ENCODE results near the gene C22orf15. TPM values are rescaled to one million over a fixed set of nuclear protein-coding genes. Genes with fewer than 3 reads are reported as not detected.

Gene C22orf15
- total RNA-seq, 1 donor from 2014 or later: not detected

GRCh38 chr22:23774114-23774921 is 11.5 kb downstream of the C22orf15 start:
- TF ChIP-seq, protein P1, sequence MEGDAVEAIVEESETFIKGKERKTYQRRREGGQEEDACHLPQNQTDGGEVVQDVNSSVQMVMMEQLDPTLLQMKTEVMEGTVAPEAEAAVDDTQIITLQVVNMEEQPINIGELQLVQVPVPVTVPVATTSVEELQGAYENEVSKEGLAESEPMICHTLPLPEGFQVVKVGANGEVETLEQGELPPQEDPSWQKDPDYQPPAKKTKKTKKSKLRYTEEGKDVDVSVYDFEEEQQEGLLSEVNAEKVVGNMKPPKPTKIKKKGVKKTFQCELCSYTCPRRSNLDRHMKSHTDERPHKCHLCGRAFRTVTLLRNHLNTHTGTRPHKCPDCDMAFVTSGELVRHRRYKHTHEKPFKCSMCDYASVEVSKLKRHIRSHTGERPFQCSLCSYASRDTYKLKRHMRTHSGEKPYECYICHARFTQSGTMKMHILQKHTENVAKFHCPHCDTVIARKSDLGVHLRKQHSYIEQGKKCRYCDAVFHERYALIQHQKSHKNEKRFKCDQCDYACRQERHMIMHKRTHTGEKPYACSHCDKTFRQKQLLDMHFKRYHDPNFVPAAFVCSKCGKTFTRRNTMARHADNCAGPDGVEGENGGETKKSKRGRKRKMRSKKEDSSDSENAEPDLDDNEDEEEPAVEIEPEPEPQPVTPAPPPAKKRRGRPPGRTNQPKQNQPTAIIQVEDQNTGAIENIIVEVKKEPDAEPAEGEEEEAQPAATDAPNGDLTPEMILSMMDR (IDR thresholded peaks at IDR 0.05; ENCODE audit: borderline replicate concordance): no peak
- Histone ChIP-seq H3K4me3 (peak overlapping the region; percentile 70), H3K27ac (replicated peaks) (peak overlapping the region; percentile 83), H3K27me3 (ENCODE audit: low read depth) (no peaks in the 10 kb centered on the region), H3K4me1 (peaks cover 71% of the 10 kb centered on the region), H3K9me3 (replicated peaks) (no peaks in the 10 kb centered on the region), H3K36me3 (peaks cover 4% of the 10 kb centered on the region)
- DNase-seq: no peak
- intact Hi-C loops (cut with micrococcal nuclease): loop anchor here (5.0 kb wide), 1 partner anchor 73 kb away; no protein-coding TSS in a partner anchor

GRCh38 chr22:23774922-23775436 is 12.2 kb downstream of the C22orf15 start:
- TF ChIP-seq, protein P1 (IDR thresholded peaks at IDR 0.05; ENCODE audit: borderline replicate concordance): no peak
- Histone ChIP-seq H3K4me3 (no peak overlapping the region), H3K36me3 (peaks cover 7% of the 10 kb centered on the region), H3K4me1 (peaks cover 69% of the 10 kb centered on the region), H3K9me3 (replicated peaks) (no peaks in the 10 kb centered on the region), H3K27ac (replicated peaks) (no peak overlapping the region), H3K27me3 (ENCODE audit: low read depth) (no peaks in the 10 kb centered on the region)
- intact Hi-C loops (cut with micrococcal nuclease): loop anchor here (5.0 kb wide), 1 partner anchor 72 kb away; no protein-coding TSS in a partner anchor
- DNase-seq: no peak

DNA sequence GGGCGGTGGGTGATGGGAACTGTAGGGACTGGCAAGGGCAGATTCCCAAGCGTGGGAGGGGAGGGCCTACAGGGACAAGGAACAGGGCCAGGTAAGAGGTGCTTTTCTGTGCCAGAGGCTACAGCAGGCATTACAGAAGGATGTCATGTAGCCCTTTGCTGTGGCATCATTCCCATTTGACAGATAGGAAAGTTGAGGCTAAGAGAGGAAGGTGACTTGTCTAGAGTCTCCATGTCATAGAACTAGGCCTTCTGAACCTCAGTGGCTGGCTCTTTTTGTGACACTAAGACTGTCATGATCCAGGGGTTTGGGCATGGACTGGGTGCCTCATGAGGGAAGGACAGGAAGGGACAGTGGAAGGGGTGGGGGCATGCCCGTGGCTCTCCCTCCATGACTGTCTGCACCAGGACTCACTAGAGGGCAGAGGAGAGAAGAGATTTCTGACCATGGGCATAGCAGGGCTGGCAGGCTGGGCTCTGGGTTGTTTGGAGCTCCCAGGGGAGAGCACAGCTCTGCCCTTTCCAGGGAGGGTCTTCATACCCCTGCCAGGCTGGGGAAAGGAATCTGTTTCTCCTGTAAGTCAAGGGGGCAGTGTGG is 13.1 kb downstream of the C22orf15 start:
- no peak overlapping the region for H3K4me3 ChIP-seq
- TF ChIP-seq, protein P1 (IDR thresholded peaks at IDR 0.05; ENCODE audit: borderline replicate concordance): no peak
- DNase-seq: no peak
- intact Hi-C loops (cut with micrococcal nuclease): no loop called here
- H3K36me3 ChIP-seq: peaks cover 7% of the 10 kb centered on the region
- no peaks in the 10 kb centered on the region for H3K9me3 ChIP-seq (replicated peaks)
- peak overlapping the region; percentile 19 for H3K27ac ChIP-seq (replicated peaks)
- H3K4me1 ChIP-seq: peaks cover 66% of the 10 kb centered on the region
- no peaks in the 10 kb centered on the region for H3K27me3 ChIP-seq (ENCODE audit: low read depth)

DNA sequence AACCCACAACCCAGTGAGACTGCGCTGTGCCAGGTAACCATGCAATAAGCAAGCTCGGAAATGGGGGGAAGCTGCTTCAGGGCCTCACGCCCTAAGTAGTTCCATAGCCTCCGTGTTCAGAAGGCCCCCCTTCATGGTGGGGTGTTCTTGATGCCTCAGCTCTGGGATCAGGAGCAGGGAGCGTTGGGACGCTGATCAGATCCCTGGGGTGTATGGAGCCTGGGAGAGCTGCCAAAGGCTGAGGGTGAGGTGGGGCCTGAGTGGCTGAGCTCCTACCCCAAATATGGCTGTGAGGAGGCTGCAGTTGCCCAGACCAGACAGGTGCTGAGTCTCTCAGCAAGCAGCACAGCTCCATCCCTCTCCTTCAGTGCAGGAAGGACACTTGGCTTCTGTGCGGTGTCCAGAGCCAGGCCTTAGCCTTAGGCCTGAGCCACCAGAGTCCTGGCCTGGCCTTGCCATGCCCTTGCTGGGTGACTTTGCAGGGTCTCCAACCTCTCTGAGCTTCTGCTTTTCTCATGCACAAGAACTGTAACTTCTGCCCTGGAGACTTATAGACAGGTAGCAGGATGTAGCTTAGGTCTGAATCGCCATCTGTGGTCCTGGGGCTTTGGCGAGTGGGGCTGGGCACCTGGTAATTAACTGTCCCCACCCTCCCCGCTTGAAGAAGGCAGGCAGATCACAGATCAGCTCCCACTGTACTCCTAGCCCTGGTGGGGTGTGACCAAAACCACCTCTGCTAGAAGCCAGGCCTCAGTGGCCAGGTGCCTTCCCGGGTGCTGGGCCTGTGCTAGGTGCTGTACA is 15.2 kb downstream of the C22orf15 start:
- Histone ChIP-seq H3K4me3 (no peak overlapping the region), H3K27me3 (ENCODE audit: low read depth) (no peaks in the 10 kb centered on the region), H3K4me1 (peaks cover 51% of the 10 kb centered on the region), H3K9me3 (replicated peaks) (no peaks in the 10 kb centered on the region), H3K27ac (replicated peaks) (peak overlapping the region; percentile 58), H3K36me3 (peaks cover 7% of the 10 kb centered on the region)
- DNase-seq: peak; percentile 76
- intact Hi-C loops (cut with micrococcal nuclease): no loop called here
- TF ChIP-seq, protein P1 (IDR thresholded peaks at IDR 0.05; ENCODE audit: borderline replicate concordance): no peak

GRCh38 chr22:23778577-23778900 is 15.7 kb downstream of the C22orf15 start:
- H3K9me3 ChIP-seq (replicated peaks): no peaks in the 10 kb centered on the region
- H3K36me3 ChIP-seq: peaks cover 7% of the 10 kb centered on the region
- intact Hi-C loops (cut with micrococcal nuclease): no loop called here
- no peak overlapping the region for H3K4me3 ChIP-seq
- H3K4me1 ChIP-seq: peaks cover 46% of the 10 kb centered on the region
- TF ChIP-seq, protein P1 (IDR thresholded peaks at IDR 0.05; ENCODE audit: borderline replicate concordance): no peak
- no peak for DNase-seq
- no peaks in the 10 kb centered on the region for H3K27me3 ChIP-seq (ENCODE audit: low read depth)
- no peak overlapping the region for H3K27ac ChIP-seq (replicated peaks)

All from left ventricle myocardium inferior (tissue), 1 donor.